ENCODE data around the gene C2CD2. TPM values are rescaled to one million over a fixed set of nuclear protein-coding genes. Genes with fewer than 3 reads are reported as not detected.

The C2CD2 gene
- polyA plus RNA-seq, 1 donor (not counting 4 experiments of a cell fraction or from before 2014, with no cell fraction given) = 39.9 TPM

GRCh38 chr21:41971891-41972290, 18.1 kb upstream of the C2CD2 start:
- no peak overlapping the region for H3K27ac ChIP-seq (ENCODE audit: control insufficient read depth, insufficient read depth, low read length)
- H2AFZ ChIP-seq (ENCODE audit: control insufficient read depth, low read length) = no peak overlapping the region
- no peak for FAIRE-seq

DNA sequence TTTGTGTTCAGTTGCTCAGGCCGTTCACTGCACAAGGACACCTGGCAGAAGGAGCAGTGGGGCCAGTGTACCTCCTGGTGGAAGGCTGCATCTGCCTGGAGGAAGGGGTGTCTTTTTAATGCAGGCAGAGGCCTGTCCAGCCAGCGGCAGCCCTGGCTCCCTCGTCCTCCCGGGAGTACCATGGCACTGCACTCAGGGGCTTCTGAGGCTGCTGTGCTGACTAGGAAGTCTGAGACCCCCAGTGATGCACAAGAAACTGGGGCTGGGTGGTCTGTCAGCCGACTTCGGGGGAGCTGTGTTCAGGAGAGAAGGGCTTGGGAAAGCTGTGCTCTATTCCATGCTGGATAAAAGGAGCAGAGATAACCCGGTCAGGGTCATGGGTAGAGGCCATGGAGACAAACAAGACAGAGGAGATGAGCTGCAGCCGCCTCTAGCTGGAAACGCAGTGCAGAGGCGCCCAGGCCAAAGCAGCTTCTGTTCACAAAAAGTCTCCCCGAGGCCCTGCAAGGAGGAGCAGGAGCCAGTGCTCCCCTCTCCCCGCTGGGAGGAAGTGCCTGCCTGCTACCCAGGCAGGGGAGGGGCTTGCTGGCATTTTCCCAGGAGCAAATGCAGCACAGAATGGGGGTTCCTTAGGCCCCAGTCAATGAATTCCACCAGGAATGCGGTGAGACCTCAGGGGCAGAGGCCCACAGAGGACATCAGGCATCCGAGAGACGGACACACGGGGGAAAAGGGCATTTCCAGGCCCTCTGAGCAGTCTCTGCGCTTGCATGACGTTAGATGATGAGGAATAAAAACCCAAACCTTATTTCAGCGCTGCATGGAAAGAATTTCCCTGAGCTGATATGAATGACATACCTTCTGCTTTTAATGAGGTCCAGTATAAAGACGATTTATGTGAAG, 17.2 kb upstream of the C2CD2 start:
- DNase-seq (ENCODE audit: low read depth, low spot score) = no peak
- no peak for TF ChIP-seq EZH2 (IDR thresholded peaks at IDR 0.05; ENCODE audit: low read length)
- no peak for TF ChIP-seq CTCF (optimal IDR thresholded peaks at IDR 0.05 in 1 of 3, IDR thresholded peaks at IDR 0.05 in 1 of 3, conservative IDR thresholded peaks at IDR 0.05 in 1 of 3; ENCODE audit: extremely low read depth in 1 of 3, insufficient read depth in 2 of 3, low read length in 3 of 3)
- Histone ChIP-seq H3K9me1 (ENCODE audit: control insufficient read depth, extremely low read depth, insufficient read depth, low read length) (no peaks in the 10 kb centered on the region), H3K9ac (ENCODE audit: control insufficient read depth, extremely low read depth, insufficient read depth, low read length) (no peak overlapping the region), H2AFZ (ENCODE audit: control insufficient read depth, low read length) (no peak overlapping the region), H3K4me2 (ENCODE audit: control insufficient read depth, extremely low read depth, insufficient read depth, low read depth, low read length) (no peak overlapping the region), H3K27ac (ENCODE audit: control insufficient read depth, insufficient read depth, low read length) (no peak overlapping the region), H3K4me1 (ENCODE audit: control insufficient read depth, extremely low read depth, insufficient read depth, low read length) (peaks cover 14% of the 10 kb centered on the region), H3K9me3 (ENCODE audit: control insufficient read depth, low read depth, low read length) (no peaks in the 10 kb centered on the region), H4K20me1 (ENCODE audit: control insufficient read depth, extremely low read depth, insufficient read depth, low read length) (no peaks in the 10 kb centered on the region), H3K79me2 (ENCODE audit: control insufficient read depth, insufficient read depth, low read length) (no peaks in the 10 kb centered on the region), H3K27me3 (ENCODE audit: control insufficient read depth, extremely low read depth, insufficient read depth, low read length) (no peaks in the 10 kb centered on the region), H3K4me3 (ENCODE audit: control insufficient read depth in 2 of 3, extremely low read depth in 1 of 3, insufficient read depth in 2 of 3, low read depth in 1 of 3, low read length in 3 of 3) (no peak overlapping the region), H3K36me3 (ENCODE audit: control insufficient read depth in 2 of 2, extremely low read depth in 1 of 2, insufficient read depth in 2 of 2, low read length in 2 of 2) (no peaks in the 10 kb centered on the region)
- FAIRE-seq = no peak
- dilution Hi-C loops (cut with MboI; ENCODE audit: extremely low pct_ligation_motif_present, low sequenced_read_pairs) = no loop called here

More at GRCh38 chr21:41971891-41972290, 18.1 kb upstream of the C2CD2 start:
- H3K27me3 ChIP-seq (ENCODE audit: control insufficient read depth, extremely low read depth, insufficient read depth, low read length) = no peaks in the 10 kb centered on the region
- H3K79me2 ChIP-seq (ENCODE audit: control insufficient read depth, insufficient read depth, low read length) = no peaks in the 10 kb centered on the region
- no peaks in the 10 kb centered on the region for H3K36me3 ChIP-seq (ENCODE audit: control insufficient read depth in 2 of 2, extremely low read depth in 1 of 2, insufficient read depth in 2 of 2, low read length in 2 of 2)
- dilution Hi-C loops (cut with MboI; ENCODE audit: extremely low pct_ligation_motif_present, low sequenced_read_pairs) = no loop called here
- H3K4me1 ChIP-seq (ENCODE audit: control insufficient read depth, extremely low read depth, insufficient read depth, low read length) = peaks cover 14% of the 10 kb centered on the region
- H4K20me1 ChIP-seq (ENCODE audit: control insufficient read depth, extremely low read depth, insufficient read depth, low read length) = no peaks in the 10 kb centered on the region
- no peak overlapping the region for H3K4me3 ChIP-seq (ENCODE audit: control insufficient read depth in 2 of 3, extremely low read depth in 1 of 3, insufficient read depth in 2 of 3, low read depth in 1 of 3, low read length in 3 of 3)
- H3K9me1 ChIP-seq (ENCODE audit: control insufficient read depth, extremely low read depth, insufficient read depth, low read length) = no peaks in the 10 kb centered on the region
- TF ChIP-seq CTCF (optimal IDR thresholded peaks at IDR 0.05 in 1 of 3, IDR thresholded peaks at IDR 0.05 in 1 of 3, conservative IDR thresholded peaks at IDR 0.05 in 1 of 3; ENCODE audit: extremely low read depth in 1 of 3, insufficient read depth in 2 of 3, low read length in 3 of 3) = no peak
- TF ChIP-seq EZH2 (IDR thresholded peaks at IDR 0.05; ENCODE audit: low read length) = no peak
- H3K9ac ChIP-seq (ENCODE audit: control insufficient read depth, extremely low read depth, insufficient read depth, low read length) = no peak overlapping the region
- H3K4me2 ChIP-seq (ENCODE audit: control insufficient read depth, extremely low read depth, insufficient read depth, low read depth, low read length) = no peak overlapping the region
- no peaks in the 10 kb centered on the region for H3K9me3 ChIP-seq (ENCODE audit: control insufficient read depth, low read depth, low read length)
- DNase-seq (ENCODE audit: low read depth, low spot score) = no peak
